ENCODE results near the gene ZNF565. TPM values are rescaled to one million over a fixed set of nuclear protein-coding genes. Genes with fewer than 3 reads are reported as not detected.

Gene ZNF565
- total and polyA plus RNA-seq, 10 of the 15 experiments (the other 5 are each of a cell fraction or from before 2014, with no cell fraction given): 0.72 to 2.2 (median 1.8) TPM

DNA sequence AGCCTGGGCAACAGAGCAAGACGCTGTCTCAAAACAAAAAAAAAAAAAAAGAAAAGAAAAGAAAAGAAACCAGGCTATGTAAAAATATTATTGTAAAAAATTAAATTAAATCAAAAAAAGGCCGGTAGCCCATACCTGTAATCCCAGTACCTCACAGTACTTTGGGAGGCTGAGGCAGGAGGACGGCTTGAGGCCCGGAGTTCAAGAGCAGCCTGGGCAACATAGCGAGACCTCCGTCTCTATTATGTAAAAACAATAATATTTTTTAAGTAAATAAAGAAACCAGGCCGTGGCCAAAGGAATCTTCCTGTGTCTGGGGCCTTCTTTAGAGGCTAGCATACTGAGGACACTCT is 75.4 kb downstream of the ZNF565 start:
- intact Hi-C loops (cut with micrococcal nuclease; ENCODE audit: unreplicated experiment): no loop called here
- ChIA-PET SMC1A (ENCODE audit: uncharacterized antibody, unreplicated experiment) (interaction anchor here (2.0 kb wide), 1 partner anchor 11 kb away, joined by 5 read pairs; no protein-coding TSS in a partner anchor), CTCF (interaction anchor here (0.6 to 6.3 kb wide), 2 partner anchors 11 to 30 kb away, joined by 3 to 37 read pairs; no protein-coding TSS in a partner anchor), RAD21 (ENCODE audit: unreplicated experiment) (interaction anchor here (1.0 to 2.0 kb wide), 2 partner anchors 11 kb away, joined by 8 to 9 read pairs; no protein-coding TSS in a partner anchor), POLR2A (interaction anchor here (0.5 to 2.0 kb wide), 4 partner anchors 10 to 428 kb away, joined by 3 to 12 read pairs (median 4); no protein-coding TSS in a partner anchor)
- WGBS (ENCODE audit: insufficient coverage, insufficient replicate concordance, low lambda C conversion rate, missing lambda C conversion rate): 29% methylated on average over 6 of the region's 7 CpGs
- Histone ChIP-seq H3K27me3 (replicated peaks in 1 of 2; ENCODE audit: control insufficient read depth in 2 of 2, insufficient read depth in 2 of 2, low read length in 1 of 2) (no peaks in the 10 kb centered on the region), H3K4me2 (ENCODE audit: control insufficient read depth, insufficient read depth) (peak overlapping the region; percentile 83), H2AFZ (ENCODE audit: control insufficient read depth, low read depth, low read length) (peak overlapping the region; percentile 70), H3K4me1 (ENCODE audit: control insufficient read depth, insufficient read depth, low read length) (peaks cover 10% of the 10 kb centered on the region; the same call in 1 of the 2 replicates), H3K36me3 (ENCODE audit: control insufficient read depth in 2 of 2, insufficient read depth in 2 of 2, low read length in 1 of 2) (peaks cover 4% of the 10 kb centered on the region in 2 experiments; a peak in 3 of 4 replicates), H4K20me1 (ENCODE audit: control insufficient read depth, insufficient read depth) (peaks cover 6% of the 10 kb centered on the region), H3K9me3 (replicated peaks; ENCODE audit: control insufficient read depth, insufficient read depth, low read length) (no peaks in the 10 kb centered on the region), H3K79me2 (ENCODE audit: control insufficient read depth, insufficient read depth, low read length) (peaks cover 16% of the 10 kb centered on the region), H3K27ac (ENCODE audit: control insufficient read depth, insufficient read depth) (peak overlapping the region; percentile 98), H3K9ac (ENCODE audit: control insufficient read depth, insufficient read depth, low read length) (peak overlapping the region; percentile 97; the same call in 1 of the 2 replicates), H3K4me3 (peak overlapping the region; percentile 80)
- no peak for TF ChIP-seq YY1 (IDR thresholded peaks at IDR 0.05; ENCODE audit: low read depth, low read length)
- no peak for TF ChIP-seq KAT2A (conservative IDR thresholded peaks at IDR 0.05; ENCODE audit: control insufficient read depth, low read depth, low read length)
- no peak for TF ChIP-seq CHD1 (IDR thresholded peaks at IDR 0.05; ENCODE audit: low read depth, low read length)
- no peak for TF ChIP-seq SPI1 (IDR thresholded peaks at IDR 0.05; ENCODE audit: borderline replicate concordance, insufficient read depth, low read depth, low read length)
- TF ChIP-seq, protein P1, sequence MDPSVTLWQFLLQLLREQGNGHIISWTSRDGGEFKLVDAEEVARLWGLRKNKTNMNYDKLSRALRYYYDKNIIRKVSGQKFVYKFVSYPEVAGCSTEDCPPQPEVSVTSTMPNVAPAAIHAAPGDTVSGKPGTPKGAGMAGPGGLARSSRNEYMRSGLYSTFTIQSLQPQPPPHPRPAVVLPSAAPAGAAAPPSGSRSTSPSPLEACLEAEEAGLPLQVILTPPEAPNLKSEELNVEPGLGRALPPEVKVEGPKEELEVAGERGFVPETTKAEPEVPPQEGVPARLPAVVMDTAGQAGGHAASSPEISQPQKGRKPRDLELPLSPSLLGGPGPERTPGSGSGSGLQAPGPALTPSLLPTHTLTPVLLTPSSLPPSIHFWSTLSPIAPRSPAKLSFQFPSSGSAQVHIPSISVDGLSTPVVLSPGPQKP (IDR thresholded peaks at IDR 0.05; ENCODE audit: low read depth, low read length): no peak
- TF ChIP-seq MYB (IDR thresholded peaks at IDR 0.05; ENCODE audit: borderline replicate concordance, low read depth, low read length): no peak
- TF ChIP-seq, protein P2, sequence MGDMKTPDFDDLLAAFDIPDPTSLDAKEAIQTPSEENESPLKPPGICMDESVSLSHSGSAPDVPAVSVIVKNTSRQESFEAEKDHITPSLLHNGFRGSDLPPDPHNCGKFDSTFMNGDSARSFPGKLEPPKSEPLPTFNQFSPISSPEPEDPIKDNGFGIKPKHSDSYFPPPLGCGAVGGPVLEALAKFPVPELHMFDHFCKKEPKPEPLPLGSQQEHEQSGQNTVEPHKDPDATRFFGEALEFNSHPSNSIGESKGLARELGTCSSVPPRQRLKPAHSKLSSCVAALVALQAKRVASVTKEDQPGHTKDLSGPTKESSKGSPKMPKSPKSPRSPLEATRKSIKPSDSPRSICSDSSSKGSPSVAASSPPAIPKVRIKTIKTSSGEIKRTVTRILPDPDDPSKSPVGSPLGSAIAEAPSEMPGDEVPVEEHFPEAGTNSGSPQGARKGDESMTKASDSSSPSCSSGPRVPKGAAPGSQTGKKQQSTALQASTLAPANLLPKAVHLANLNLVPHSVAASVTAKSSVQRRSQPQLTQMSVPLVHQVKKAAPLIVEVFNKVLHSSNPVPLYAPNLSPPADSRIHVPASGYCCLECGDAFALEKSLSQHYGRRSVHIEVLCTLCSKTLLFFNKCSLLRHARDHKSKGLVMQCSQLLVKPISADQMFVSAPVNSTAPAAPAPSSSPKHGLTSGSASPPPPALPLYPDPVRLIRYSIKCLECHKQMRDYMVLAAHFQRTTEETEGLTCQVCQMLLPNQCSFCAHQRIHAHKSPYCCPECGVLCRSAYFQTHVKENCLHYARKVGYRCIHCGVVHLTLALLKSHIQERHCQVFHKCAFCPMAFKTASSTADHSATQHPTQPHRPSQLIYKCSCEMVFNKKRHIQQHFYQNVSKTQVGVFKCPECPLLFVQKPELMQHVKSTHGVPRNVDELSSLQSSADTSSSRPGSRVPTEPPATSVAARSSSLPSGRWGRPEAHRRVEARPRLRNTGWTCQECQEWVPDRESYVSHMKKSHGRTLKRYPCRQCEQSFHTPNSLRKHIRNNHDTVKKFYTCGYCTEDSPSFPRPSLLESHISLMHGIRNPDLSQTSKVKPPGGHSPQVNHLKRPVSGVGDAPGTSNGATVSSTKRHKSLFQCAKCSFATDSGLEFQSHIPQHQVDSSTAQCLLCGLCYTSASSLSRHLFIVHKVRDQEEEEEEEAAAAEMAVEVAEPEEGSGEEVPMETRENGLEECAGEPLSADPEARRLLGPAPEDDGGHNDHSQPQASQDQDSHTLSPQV (IDR thresholded peaks at IDR 0.05): no peak
- TF ChIP-seq, protein P3, sequence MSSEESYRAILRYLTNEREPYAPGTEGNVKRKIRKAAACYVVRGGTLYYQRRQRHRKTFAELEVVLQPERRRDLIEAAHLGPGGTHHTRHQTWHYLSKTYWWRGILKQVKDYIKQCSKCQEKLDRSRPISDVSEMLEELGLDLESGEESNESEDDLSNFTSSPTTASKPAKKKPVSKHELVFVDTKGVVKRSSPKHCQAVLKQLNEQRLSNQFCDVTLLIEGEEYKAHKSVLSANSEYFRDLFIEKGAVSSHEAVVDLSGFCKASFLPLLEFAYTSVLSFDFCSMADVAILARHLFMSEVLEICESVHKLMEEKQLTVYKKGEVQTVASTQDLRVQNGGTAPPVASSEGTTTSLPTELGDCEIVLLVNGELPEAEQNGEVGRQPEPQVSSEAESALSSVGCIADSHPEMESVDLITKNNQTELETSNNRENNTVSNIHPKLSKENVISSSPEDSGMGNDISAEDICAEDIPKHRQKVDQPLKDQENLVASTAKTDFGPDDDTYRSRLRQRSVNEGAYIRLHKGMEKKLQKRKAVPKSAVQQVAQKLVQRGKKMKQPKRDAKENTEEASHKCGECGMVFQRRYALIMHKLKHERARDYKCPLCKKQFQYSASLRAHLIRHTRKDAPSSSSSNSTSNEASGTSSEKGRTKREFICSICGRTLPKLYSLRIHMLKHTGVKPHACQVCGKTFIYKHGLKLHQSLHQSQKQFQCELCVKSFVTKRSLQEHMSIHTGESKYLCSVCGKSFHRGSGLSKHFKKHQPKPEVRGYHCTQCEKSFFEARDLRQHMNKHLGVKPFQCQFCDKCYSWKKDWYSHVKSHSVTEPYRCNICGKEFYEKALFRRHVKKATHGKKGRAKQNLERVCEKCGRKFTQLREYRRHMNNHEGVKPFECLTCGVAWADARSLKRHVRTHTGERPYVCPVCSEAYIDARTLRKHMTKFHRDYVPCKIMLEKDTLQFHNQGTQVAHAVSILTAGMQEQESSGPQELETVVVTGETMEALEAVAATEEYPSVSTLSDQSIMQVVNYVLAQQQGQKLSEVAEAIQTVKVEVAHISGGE (CRISPR knock-in tag; IDR thresholded peaks at IDR 0.05): no peak
- no peak for TF ChIP-seq NFXL1 (IDR thresholded peaks at IDR 0.05; ENCODE audit: borderline replicate concordance)
- no peak for TF ChIP-seq SUPT20H (IDR thresholded peaks at IDR 0.05; ENCODE audit: borderline replicate concordance, control insufficient read depth, low read depth, low read length)
- TF ChIP-seq MTA3 (IDR thresholded peaks at IDR 0.05; ENCODE audit: borderline replicate concordance, low read length): no peak
- TF ChIP-seq STAT1 (conservative IDR thresholded peaks at IDR 0.05): no peak
- TF ChIP-seq TCF7 (IDR thresholded peaks at IDR 0.05; ENCODE audit: borderline replicate concordance): no peak
- no peak for FAIRE-seq
- no TSS peak for BruUV-seq (replicated peaks)
- no peak for DNase-seq (ENCODE audit: low read depth, low spot score)
- in situ Hi-C loops (cut with MboI): loop anchor here (10.0 kb wide), 1 partner anchor 1456 kb away; the partner anchor contains the start of genes ZNF540 and ZNF571
- ATAC-seq: no peak
